ENCODE results near the gene ERMARD.

Gene ERMARD

GRCh38 chr6:169826697-169827096, 75.3 kb downstream of the ERMARD start:
- no peak for DNase-seq

GRCh38 chr6:169827290-169827717, 75.9 kb downstream of the ERMARD start:
- DNase-seq, result no peak

DNA sequence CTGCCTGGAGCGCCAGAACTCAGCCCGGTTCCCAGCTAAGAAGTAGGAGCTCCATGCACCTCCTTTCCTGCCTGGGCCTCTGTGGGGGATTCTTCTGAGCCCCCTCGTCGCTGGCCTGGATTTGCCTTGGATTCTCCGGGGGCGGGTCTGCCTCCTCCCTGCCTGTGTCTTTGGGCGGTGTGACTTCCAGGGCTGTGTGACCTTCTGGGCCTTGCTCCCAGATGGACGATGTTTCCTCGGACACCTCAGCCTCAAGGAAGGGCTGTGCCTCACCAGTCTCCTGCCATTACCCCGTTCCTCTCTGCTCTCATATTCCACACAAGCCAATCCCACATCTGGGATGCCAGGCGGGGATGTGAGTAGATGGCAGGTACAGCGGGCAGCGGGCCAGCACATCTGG, 76.8 kb downstream of the ERMARD start:
- DNase-seq, result no peak

- no peak for DNase-seq
Measured at GRCh38 chr6:169829786-169830185, 78.4 kb downstream of the ERMARD start.

- DNase-seq, result no peak
Measured at GRCh38 chr6:169830876-169831275, 79.5 kb downstream of the ERMARD start.

All from stimulated activated CD8-positive, alpha-beta memory T cell treated with anti-CD3 and anti-CD28 coated beads, Interleukin-4, amount 100 ng/mL, for 48 hours (primary cell).